Medulla oblongata (tissue), 1 donor: ENCODE measurements around the gene SNN.

Experiments used
- DNase-seq: peaks from one replicate; pipeline ENCODE4 v3.0.0-alpha.2; 2015; ENCODE audit errors: extremely low spot score

Gene SNN

DNA sequence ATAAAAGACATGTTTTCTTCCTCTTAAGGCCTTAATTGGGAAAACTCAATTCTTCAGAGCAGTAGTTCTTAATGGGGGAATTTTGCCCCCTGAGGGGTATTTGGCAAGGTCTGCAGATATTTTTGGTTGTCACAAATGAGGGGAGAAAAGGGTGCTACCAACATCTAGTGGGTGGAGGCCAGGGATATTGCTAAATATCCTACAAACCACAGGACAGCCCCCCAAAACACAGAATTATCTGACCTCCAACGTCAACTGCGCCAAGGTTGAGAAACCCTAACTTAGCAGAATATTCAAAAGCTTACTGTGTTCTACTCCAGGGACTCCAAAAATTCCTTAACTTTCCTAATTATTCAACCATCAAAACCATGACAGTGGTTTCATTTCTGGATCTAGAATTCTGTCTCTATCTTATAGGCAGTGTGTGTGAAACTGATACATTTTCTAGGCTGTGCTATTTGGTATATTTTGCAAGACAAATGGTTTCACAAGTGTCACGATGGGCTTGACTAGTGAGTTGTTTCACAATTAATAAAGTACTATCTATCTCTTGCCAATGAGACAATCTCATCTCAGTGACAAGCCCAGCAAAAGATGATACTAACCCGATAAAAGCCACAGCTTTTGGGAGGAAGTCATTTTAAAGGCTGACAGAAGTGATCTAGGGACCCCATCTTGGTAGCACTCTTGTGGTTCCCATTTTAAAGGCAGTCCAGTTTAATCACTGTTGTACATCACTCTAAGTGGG is 59.7 kb downstream of the SNN start:
- no peak for DNase-seq
